PC-3 (cell line): ENCODE results near the gene TMC1. TPM values are rescaled to one million over a fixed set of nuclear protein-coding genes. Genes with fewer than 3 reads are reported as not detected.
"Not testable (repeated sequence)": the region's sequence is repeated elsewhere in the genome, so short reads cannot be mapped to it uniquely, and the experiment has no call there.

Experiments
- ATAC-seq: fragments of 200-7000 bp; cut with Tn5 transposase; 2 replicates; pipeline ENCODE4 v1.9.1; 2020; ENCODE audit warnings: mild to moderate bottlenecking, moderate library complexity
- BruUV-seq: library from RNA; stranded (reverse); fragments of 400-500 nt; replicated peaks from 2 replicates; lab custom pipeline; 2021; lab: Mats Ljungman, UMichigan
- CTCF ChIA-PET: fragments of 300-600 bp; sonication (Branson Sonifier 250); formaldehyde crosslinking; loops from one replicate; lab custom pipeline; 2022; ENCODE audit warnings: antibody characterized with exemption; lab: Charles Lee
- POLR2A ChIA-PET: fragments of 300-600 bp; sonication (Branson Sonifier 250); formaldehyde crosslinking; loops from one replicate; lab custom pipeline; 2022; ENCODE audit warnings: antibody characterized with exemption; ENCODE audit not compliant: unreplicated experiment; lab: Charles Lee
- DNase-seq: peaks from one replicate; pipeline ENCODE4 v3.0.0-alpha.2; 2015
- H2AFZ ChIP-seq: fragments of 300-600 bp; sonication (generic); 2 replicates; pipeline ENCODE4 v1.6.0; 2016; ENCODE audit warnings: antibody characterized with exemption, low read length
- H3F3A ChIP-seq: fragments of 300-600 bp; sonication (generic); one replicate; pipeline ENCODE4 v1.6.0; 2017; ENCODE audit warnings: antibody characterized with exemption, low read length, control low read depth, mild to moderate bottlenecking; ENCODE audit not compliant: unreplicated experiment
- H3K27ac ChIP-seq: fragments of 300-600 bp; sonication (generic); 2 replicates; pipeline ENCODE4 v1.5.1; 2016; ENCODE audit warnings: mild to moderate bottlenecking, low read length
- H3K27me3 ChIP-seq: fragments of 300-600 bp; sonication (generic); 2 replicates; pipeline ENCODE4 v1.6.1; 2016; ENCODE audit warnings: low read length, mixed read lengths
- H3K36me3 ChIP-seq: fragments of 300-600 bp; sonication (generic); 2 replicates; pipeline ENCODE4 v1.6.1; 2016; ENCODE audit warnings: low read depth, mixed run types, low read length, mixed read lengths
- H3K4me1 ChIP-seq: fragments of 300-600 bp; sonication (generic); 2 replicates; pipeline ENCODE4 v1.5.1; 2016; ENCODE audit warnings: low read length; ENCODE audit not compliant: insufficient read depth
- H3K4me2 ChIP-seq: fragments of 300-600 bp; sonication (generic); 2 replicates; pipeline ENCODE4 v1.6.0; 2016; ENCODE audit warnings: low read length
- H3K4me3 ChIP-seq: fragments of 300-600 bp; sonication (generic); 2 replicates; pipeline ENCODE4 v1.5.1; 2016; ENCODE audit warnings: mild to moderate bottlenecking, low read length, mixed read lengths
- H3K79me2 ChIP-seq: fragments of 300-600 bp; sonication (generic); 2 replicates; pipeline ENCODE4 v1.6.1; 2017; ENCODE audit warnings: low read length, mixed read lengths
- H3K9ac ChIP-seq: fragments of 300-600 bp; sonication (generic); 2 replicates; pipeline ENCODE4 v1.6.0; 2016; ENCODE audit warnings: mild to moderate bottlenecking, low read length
- H3K9me2 ChIP-seq: fragments of 300-600 bp; sonication (generic); replicated peaks from 2 replicates; pipeline ENCODE4 v1.6.1; 2016; ENCODE audit warnings: mixed run types, low read length, mixed read lengths
- H3K9me3 ChIP-seq: fragments of 300-600 bp; sonication (generic); 2 replicates; pipeline ENCODE4 v1.6.1; 2016; ENCODE audit warnings: low read length, mixed read lengths
- H4K20me1 ChIP-seq: fragments of 300-600 bp; sonication (generic); 2 replicates; pipeline ENCODE4 v1.6.1; 2016; ENCODE audit warnings: low read length, mixed read lengths
- EZH2 ChIP-seq: fragments of 300-600 bp; sonication (generic); IDR thresholded peaks from one replicate; pipeline ENCODE4 v1.6.1; 2017; ENCODE audit warnings: antibody characterized with exemption, mild to moderate bottlenecking, low read length; ENCODE audit not compliant: unreplicated experiment
- EZH2phosphoT487 ChIP-seq: fragments of 300-600 bp; sonication (generic); IDR thresholded peaks from 2 replicates; pipeline ENCODE4 v1.6.1; 2018; ENCODE audit warnings: mild to moderate bottlenecking, antibody characterized with exemption, low read length, borderline replicate concordance
- intact Hi-C: fragments of 100-400 bp; cut with micrococcal nuclease; formaldehyde crosslinking; loops from 2 replicates; pipeline ENCODE4 v1.9.0; 2023
- total RNA-seq: library from RNA; depleted of rRNA; stranded (reverse); fragments of >200 nt; gene quantifications from 2 replicates; pipeline ENCODE4 v1.2.3, GENCODE V29; 2014
- TF ChIP-seq, protein P1 (sequence below): fragments of 300-600 bp; sonication (generic); conservative IDR thresholded peaks from 2 replicates; pipeline ENCODE4 v1.5.1; 2017; ENCODE audit warnings: antibody characterized with exemption, low read depth, mild to moderate bottlenecking, low read length

TMC1 gene
- total RNA-seq, 1 experiment from 2014 or later: 0.15 TPM

GRCh38 chr9:72850209-72850608 is 328.8 kb downstream of the TMC1 start:
- H3K27ac ChIP-seq, intact Hi-C loops, ATAC-seq, H3K9me3 ChIP-seq, H2AFZ ChIP-seq, H3K9me2 ChIP-seq, BruUV-seq, H3K4me1 ChIP-seq, H3K4me2 ChIP-seq, H3K79me2 ChIP-seq, H3K27me3 ChIP-seq, CTCF ChIA-PET, POLR2A ChIA-PET, H4K20me1 ChIP-seq, H3K36me3 ChIP-seq, H3K9ac ChIP-seq, DNase-seq, H3K4me3 ChIP-seq, H3F3A ChIP-seq: not testable (repeated sequence)

DNA sequence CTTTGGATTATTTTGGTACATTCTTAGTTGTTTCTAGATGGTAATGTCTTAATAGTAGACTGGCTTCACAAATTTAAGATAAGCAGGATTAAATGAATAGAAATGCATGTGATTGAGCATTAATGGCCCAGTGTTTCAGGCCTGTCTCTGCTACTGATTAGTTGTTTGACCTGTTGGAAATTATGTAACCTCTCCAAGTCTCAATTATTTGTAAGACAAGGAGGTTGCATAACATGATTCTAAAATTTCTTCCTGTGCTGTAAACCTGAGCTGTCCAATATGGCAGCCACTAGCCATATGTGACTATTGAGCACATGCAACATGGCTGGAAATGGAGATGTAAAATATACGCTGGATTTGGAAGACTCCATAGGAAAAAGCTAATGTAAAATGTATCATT is 333.9 kb downstream of the TMC1 start:
- intact Hi-C loops: loop anchor here (5.0 kb wide), 3 partner anchors 227 to 342 kb away; no protein-coding TSS in a partner anchor
- no TSS peak for BruUV-seq
- no peak overlapping the region for H3K9ac ChIP-seq
- H2AFZ ChIP-seq: no peak overlapping the region
- H3K4me3 ChIP-seq: no peak overlapping the region
- CTCF ChIA-PET: no interaction called here
- TF ChIP-seq EZH2: no peak
- TF ChIP-seq EZH2phosphoT487: no peak
- TF ChIP-seq, protein P1, sequence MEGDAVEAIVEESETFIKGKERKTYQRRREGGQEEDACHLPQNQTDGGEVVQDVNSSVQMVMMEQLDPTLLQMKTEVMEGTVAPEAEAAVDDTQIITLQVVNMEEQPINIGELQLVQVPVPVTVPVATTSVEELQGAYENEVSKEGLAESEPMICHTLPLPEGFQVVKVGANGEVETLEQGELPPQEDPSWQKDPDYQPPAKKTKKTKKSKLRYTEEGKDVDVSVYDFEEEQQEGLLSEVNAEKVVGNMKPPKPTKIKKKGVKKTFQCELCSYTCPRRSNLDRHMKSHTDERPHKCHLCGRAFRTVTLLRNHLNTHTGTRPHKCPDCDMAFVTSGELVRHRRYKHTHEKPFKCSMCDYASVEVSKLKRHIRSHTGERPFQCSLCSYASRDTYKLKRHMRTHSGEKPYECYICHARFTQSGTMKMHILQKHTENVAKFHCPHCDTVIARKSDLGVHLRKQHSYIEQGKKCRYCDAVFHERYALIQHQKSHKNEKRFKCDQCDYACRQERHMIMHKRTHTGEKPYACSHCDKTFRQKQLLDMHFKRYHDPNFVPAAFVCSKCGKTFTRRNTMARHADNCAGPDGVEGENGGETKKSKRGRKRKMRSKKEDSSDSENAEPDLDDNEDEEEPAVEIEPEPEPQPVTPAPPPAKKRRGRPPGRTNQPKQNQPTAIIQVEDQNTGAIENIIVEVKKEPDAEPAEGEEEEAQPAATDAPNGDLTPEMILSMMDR: no peak
- no peak overlapping the region for H3K27ac ChIP-seq
- H3K36me3 ChIP-seq: no peaks in the 10 kb centered on the region
- no peaks in the 10 kb centered on the region for H3K9me3 ChIP-seq
- no peaks in the 10 kb centered on the region for H3F3A ChIP-seq
- H3K4me2 ChIP-seq: no peak overlapping the region
- no peaks in the 10 kb centered on the region for H4K20me1 ChIP-seq
- POLR2A ChIA-PET: no interaction called here
- H3K4me1 ChIP-seq: no peaks in the 10 kb centered on the region
- ATAC-seq (no peak), DNase-seq (no peak)
- no peaks in the 10 kb centered on the region for H3K27me3 ChIP-seq
- no peaks in the 10 kb centered on the region for H3K9me2 ChIP-seq
- H3K79me2 ChIP-seq: no peaks in the 10 kb centered on the region

GRCh38 chr9:72855890-72856523 is 334.6 kb downstream of the TMC1 start:
- BruUV-seq: no TSS peak
- POLR2A ChIA-PET: no interaction called here

More at GRCh38 chr9:72855890-72856523, 334.6 kb downstream of the TMC1 start:
- CTCF ChIA-PET: no interaction called here
- no peak overlapping the region for H3K4me2 ChIP-seq
- H3K36me3 ChIP-seq: no peaks in the 10 kb centered on the region
- H3K9me3 ChIP-seq: no peaks in the 10 kb centered on the region
- no peak overlapping the region for H3K9ac ChIP-seq
- no peaks in the 10 kb centered on the region for H3K79me2 ChIP-seq
- TF ChIP-seq EZH2phosphoT487 (no peak), EZH2 (no peak)
- TF ChIP-seq, protein P1: no peak
- no peaks in the 10 kb centered on the region for H3K9me2 ChIP-seq
- H3K27ac ChIP-seq: no peak overlapping the region
- intact Hi-C loops: loop anchor here (5.0 kb wide), 3 partner anchors 226 to 341 kb away; no protein-coding TSS in a partner anchor
- H3K27me3 ChIP-seq: no peaks in the 10 kb centered on the region
- H4K20me1 ChIP-seq: no peaks in the 10 kb centered on the region
- DNase-seq (no peak), ATAC-seq (no peak)
- no peaks in the 10 kb centered on the region for H3F3A ChIP-seq
- no peak overlapping the region for H2AFZ ChIP-seq
- no peak overlapping the region for H3K4me3 ChIP-seq
- H3K4me1 ChIP-seq: no peaks in the 10 kb centered on the region
